Lower lobe of right lung (tissue), 2 donors: ENCODE results near the gene ZNF316. TPM values are rescaled to one million over a fixed set of nuclear protein-coding genes. Genes with fewer than 3 reads are reported as not detected.

Source experiments
- ATAC-seq, 2 donors: fragments of 200-7000 bp; cut with Tn5 transposase; one replicate each; pipeline ENCODE4 v1.9.1; 2020 to 2022; ENCODE audit warnings: mild to moderate bottlenecking in 2 of 2, moderate library complexity in 2 of 2
- DNase-seq: peaks from one replicate; pipeline ENCODE4 v3.0.0-alpha.2; 2020
- H3K27ac ChIP-seq: fragments of 200-600 bp; one replicate; pipeline ENCODE4 v1.8.0; 2022
- H3K27me3 ChIP-seq: fragments of 200-600 bp; one replicate; pipeline ENCODE4 v1.8.0; 2022; ENCODE audit warnings: low read depth
- H3K36me3 ChIP-seq: fragments of 200-600 bp; one replicate; pipeline ENCODE4 v1.8.0; 2022; ENCODE audit warnings: mild to moderate bottlenecking
- H3K4me1 ChIP-seq: fragments of 200-600 bp; one replicate; pipeline ENCODE4 v1.8.0; 2022
- H3K4me3 ChIP-seq: fragments of 200-600 bp; one replicate; pipeline ENCODE4 v1.8.0; 2022; ENCODE audit warnings: mild to moderate bottlenecking
- H3K9me3 ChIP-seq: fragments of 200-600 bp; one replicate; pipeline ENCODE4 v1.8.0; 2022
- CTCF ChIP-seq: fragments of 200-600 bp; IDR thresholded peaks from one replicate; pipeline ENCODE4 v1.8.0; 2022; ENCODE audit warnings: antibody characterized with exemption, mild to moderate bottlenecking
- intact Hi-C: fragments of 100-400 bp; cut with DNase I; formaldehyde crosslinking; loops from one replicate; pipeline ENCODE4 v1.11.0; 2022
- total RNA-seq: library from RNA; stranded (reverse); fragmentation: NEBNext Ultra II Directional; extraction: Animal tissue kit (Norgen Biotek cat#: 25700); gene quantifications from one replicate; pipeline ENCODE4 v1.2.1, GENCODE V29; 2021
- donor health status: DM: no; HTN: yes; CAD: no; lungs with severe emphysema.

The ZNF316 gene
- total RNA-seq, 1 donor from 2014 or later: 43.2 TPM

- H3K27ac ChIP-seq: no peak overlapping the region
- H3K9me3 ChIP-seq: peaks cover 6% of the 10 kb centered on the region
- H3K4me3 ChIP-seq: no peak overlapping the region
- no peaks in the 10 kb centered on the region for H3K27me3 ChIP-seq
- H3K4me1 ChIP-seq: no peaks in the 10 kb centered on the region
- intact Hi-C loops: no loop called here
- DNase-seq (no peak), ATAC-seq (no peak)
- peaks cover 60% of the 10 kb centered on the region for H3K36me3 ChIP-seq
- TF ChIP-seq CTCF: no peak
Measured at GRCh38 chr7:6653071-6654003, 16.2 kb downstream of the ZNF316 start.

- Histone ChIP-seq H3K27ac (no peak overlapping the region), H3K36me3 (peaks cover 52% of the 10 kb centered on the region), H3K4me1 (no peaks in the 10 kb centered on the region), H3K9me3 (peaks cover 6% of the 10 kb centered on the region), H3K27me3 (no peaks in the 10 kb centered on the region), H3K4me3 (no peak overlapping the region)
- intact Hi-C loops: no loop called here
- no peak for TF ChIP-seq CTCF
- ATAC-seq (no peak), DNase-seq (no peak)
Measured at GRCh38 chr7:6654113-6654841, 17.2 kb downstream of the ZNF316 start.

- intact Hi-C loops: no loop called here
- Histone ChIP-seq H3K4me1 (no peaks in the 10 kb centered on the region), H3K4me3 (no peak overlapping the region), H3K9me3 (peaks cover 6% of the 10 kb centered on the region), H3K36me3 (peaks cover 45% of the 10 kb centered on the region), H3K27ac (no peak overlapping the region), H3K27me3 (no peaks in the 10 kb centered on the region)
- no peak for TF ChIP-seq CTCF
- no peak for DNase-seq
- no peak for ATAC-seq
Measured at GRCh38 chr7:6654842-6655610, 17.9 kb downstream of the ZNF316 start.

GRCh38 chr7:6655636-6656385 is 18.7 kb downstream of the ZNF316 start:
- TF ChIP-seq CTCF: no peak
- DNase-seq: no peak
- intact Hi-C loops: no loop called here
- ATAC-seq: no peak
- peaks cover 37% of the 10 kb centered on the region for H3K36me3 ChIP-seq
- H3K4me3 ChIP-seq: no peak overlapping the region
- peaks cover 6% of the 10 kb centered on the region for H3K9me3 ChIP-seq
- H3K27me3 ChIP-seq: no peaks in the 10 kb centered on the region
- no peak overlapping the region for H3K27ac ChIP-seq
- no peaks in the 10 kb centered on the region for H3K4me1 ChIP-seq

- H3K36me3 ChIP-seq: peaks cover 31% of the 10 kb centered on the region
- no peak for ATAC-seq
- TF ChIP-seq CTCF: no peak
- H3K27ac ChIP-seq: no peak overlapping the region
- H3K4me1 ChIP-seq: no peaks in the 10 kb centered on the region
- no peak overlapping the region for H3K4me3 ChIP-seq
- intact Hi-C loops: no loop called here
- DNase-seq: no peak
- no peaks in the 10 kb centered on the region for H3K27me3 ChIP-seq
- peaks cover 6% of the 10 kb centered on the region for H3K9me3 ChIP-seq
Measured at GRCh38 chr7:6656413-6656812, 19.3 kb downstream of the ZNF316 start.
